Left hindlimb (tissue), 1 donor: Measurements from ENCODE around the gene RPL10.
A peak's percentile ranks its signal among the peaks of the same experiment; 100 is the strongest.

ENCODE experiments used
- DNase-seq: peaks from one replicate; pipeline ENCODE4 v3.0.0-alpha.2; 2018

RPL10 gene

GRCh38 chrX:154363706-154364439 lies 34.3 kb upstream of the RPL10 start:
- no peak for DNase-seq

- no peak for DNase-seq
Observed at GRCh38 chrX:154365052-154365600, 33.1 kb upstream of the RPL10 start.

DNA sequence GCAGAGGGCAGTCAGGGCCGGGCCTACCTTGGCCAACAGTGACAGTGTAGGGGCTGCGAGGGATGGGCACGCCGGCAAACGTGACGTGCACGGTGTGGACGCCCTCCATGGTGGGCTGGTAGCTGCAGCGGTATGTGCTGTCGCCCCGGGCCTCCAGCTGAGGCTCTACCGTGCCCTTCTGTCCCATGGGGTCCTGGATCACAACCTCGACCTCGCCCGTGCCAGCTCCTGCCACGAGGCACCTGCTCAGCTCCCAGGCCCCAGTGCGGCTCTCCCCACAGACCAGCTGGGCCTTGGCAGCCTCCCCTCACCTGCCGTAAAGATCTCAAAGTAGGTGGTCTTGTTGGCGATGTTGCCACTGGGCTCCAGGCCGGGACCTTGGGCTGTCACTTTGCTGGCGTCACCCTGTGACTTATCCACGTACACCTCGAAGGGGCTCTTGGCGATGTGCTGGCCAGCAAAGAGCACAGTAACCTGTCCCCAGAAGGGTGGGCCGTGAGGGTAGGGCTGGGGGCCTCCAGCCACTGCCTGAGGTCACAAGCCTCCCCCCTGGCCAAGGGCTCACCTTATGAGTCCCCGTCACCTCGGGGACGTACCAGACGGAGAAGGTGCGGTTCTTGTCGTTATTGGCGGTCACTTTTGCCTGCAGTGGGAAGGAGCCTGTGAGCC lies 32.0 kb upstream of the RPL10 start:
- no peak for DNase-seq

DNA sequence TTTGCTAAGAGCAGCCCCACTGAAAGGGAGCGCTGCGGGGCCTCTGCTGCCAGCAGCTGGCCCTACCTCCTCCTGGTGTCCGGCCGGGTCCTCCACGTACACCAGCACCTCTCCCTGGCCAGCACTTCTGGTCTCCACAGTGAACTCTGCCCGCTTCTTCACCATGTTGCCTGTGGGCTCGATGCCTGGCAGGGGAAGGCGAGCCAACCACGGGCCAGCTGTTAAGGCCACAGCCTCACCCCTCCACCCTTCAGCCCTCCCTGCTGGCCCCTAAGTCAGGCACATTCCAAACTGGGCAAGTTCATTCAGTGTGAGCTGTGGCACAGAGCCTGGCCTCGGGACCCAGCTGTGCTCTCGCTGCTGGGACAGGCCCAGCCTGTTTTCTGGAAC lies 31.5 kb upstream of the RPL10 start:
- no peak for DNase-seq

DNA sequence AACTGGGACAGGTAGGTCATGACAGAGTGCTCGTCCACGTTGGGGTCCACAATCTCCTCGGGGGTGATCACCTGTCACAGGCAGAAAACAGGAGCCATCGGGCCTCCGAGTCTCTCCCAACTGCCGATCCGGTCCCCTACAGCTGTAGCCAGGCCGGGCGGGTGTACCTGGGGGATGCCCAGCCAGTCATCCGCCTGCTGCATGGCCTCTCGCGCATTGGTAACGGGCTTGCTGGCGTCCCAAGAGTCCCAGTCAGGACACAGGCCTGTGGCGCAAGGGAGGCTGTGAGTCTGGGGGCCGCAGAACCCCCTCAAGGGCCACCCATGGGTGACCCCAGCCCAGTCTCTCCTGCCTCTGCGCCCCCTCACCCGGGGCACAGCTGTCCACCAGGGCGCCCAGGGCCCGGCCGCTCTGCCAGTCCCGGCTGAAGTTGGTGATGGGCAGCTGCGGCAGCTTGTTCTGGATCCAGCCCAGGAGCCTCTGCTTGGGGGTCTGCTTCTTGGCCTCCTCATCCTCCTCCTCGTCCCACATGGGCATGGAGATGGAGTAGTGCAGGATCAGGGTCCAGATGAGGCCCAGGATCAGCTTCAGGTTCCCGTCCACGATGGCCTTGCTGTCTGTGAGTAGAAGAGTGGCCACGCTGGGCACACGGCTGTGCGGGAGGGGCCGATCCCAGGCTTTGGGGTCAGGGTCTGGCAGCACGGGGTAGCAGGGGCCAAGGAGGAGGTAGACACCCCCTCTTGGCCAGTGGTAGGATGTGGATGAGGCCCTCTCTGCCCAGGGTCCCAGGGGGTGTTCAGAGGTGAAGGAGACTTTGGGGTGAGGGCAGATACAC lies 30.5 kb upstream of the RPL10 start:
- DNase-seq: no peak

DNA sequence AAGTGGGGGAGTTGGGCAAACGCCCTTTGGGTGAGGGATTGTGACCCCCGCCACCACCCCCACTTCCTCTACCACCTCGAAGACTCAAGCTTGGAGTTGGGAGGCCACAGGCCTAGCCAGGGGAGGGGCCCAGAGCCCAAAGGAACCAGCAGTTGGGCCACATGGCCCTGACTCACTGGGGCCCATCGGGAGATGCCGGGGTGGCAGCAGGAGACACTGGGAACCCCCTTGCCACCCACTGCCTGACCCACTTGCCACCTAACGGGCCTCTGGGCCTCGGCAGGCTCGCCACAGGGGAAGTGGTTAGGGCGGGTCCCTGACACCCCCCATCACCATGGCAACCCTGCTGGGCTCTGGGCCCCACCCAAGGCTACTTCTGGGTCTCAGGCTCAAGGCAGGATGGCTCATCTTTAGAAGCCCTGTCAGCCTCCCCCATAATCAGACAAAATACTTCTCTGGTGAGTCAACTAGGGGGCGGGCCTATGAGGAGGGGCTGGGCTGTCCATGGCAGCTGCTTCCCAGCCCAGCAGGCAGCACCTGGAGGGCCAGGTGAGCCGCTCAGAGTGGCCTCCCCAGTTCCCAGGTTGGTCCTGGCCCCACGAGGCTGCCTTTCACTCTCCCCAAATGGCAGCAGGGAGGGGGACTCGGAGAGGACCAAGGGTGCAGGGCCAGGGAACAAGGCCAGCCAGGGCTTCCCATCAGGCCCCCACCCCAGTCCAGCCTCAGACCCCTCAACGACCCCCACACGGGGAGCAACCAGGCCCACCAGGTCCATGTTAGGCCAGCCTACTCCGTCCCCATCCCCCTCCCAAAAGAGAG lies 29.3 kb upstream of the RPL10 start:
- DNase-seq: peak; percentile 76

DNA sequence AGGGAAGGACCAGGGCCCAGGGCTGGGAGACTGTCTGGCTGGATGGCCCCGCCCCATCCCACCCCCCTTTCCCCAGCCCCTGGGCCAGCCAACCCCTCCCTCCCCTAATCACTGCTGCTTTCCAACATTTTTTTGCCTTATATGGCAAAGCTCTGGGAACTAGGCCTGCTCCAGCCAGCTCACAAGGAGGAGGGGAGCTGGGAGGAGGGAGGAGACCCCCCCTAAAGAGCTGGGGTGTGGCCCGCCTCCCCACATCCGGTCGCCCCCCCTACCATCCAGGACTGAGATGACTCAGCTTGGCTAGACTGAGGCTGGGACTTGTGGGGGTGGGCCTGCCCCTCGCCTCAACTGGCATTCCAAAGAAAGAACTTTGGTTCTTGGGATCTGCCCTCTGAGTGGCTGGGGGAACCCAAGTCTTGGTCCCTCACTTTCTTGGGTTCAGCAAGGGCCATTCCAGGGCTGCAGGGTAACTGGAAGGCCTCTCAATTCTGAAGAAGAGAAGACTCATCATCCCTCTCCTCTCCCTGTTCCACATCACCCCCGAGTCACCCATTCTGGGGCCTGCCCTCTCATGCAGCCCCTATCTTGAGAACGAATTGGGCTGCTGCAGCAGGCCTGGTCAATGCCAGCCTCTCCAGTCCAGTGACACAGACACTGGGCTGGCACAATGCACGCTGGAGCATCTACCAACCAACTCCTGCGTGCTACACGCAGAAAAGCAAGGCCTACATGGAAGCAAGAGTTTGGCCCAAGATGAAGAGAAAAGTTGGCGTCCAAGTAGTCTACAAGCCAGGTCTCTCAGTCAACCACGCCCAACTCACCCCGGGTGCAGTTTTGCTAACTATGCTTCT lies 28.5 kb upstream of the RPL10 start:
- DNase-seq: peak; percentile 90

DNA sequence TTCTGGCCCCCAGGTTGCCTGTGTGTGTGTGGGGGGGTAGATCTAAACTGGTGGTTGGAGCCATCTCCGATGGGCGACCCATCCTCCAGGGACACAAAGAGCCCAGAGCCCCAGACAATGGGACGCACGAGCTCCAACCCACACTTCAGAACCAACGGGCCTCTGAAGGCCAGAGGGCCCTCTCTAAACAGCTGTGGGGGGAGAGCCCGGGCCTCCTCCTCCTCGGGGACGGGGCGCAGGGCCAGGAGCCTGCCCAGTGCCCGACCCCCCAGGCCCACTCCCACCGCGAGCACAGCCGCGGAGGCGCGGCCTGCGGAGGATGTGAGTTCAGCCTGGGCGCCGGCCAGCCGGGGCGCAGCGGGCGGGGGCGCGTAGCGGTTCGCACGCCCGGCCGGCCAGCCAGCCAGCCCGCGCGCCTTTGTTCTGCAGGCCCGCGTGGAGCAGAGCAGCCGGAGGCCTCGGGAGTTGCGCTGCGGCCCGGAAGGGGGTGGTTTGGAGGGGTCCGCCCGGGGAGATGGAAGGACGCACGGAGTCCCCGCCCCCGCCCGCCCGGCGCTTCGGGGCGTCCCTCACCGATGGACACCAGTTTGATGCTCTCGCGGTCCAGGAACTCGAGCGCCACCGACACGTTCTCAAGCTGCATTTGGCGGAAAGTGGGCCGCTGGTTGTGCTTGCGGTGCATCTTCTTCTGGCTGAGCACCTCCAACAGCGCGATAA lies 27.7 kb upstream of the RPL10 start:
- DNase-seq: peak; percentile 62

- DNase-seq: peak; percentile 94
Observed at GRCh38 chrX:154371017-154371788, 27.0 kb upstream of the RPL10 start.

DNA sequence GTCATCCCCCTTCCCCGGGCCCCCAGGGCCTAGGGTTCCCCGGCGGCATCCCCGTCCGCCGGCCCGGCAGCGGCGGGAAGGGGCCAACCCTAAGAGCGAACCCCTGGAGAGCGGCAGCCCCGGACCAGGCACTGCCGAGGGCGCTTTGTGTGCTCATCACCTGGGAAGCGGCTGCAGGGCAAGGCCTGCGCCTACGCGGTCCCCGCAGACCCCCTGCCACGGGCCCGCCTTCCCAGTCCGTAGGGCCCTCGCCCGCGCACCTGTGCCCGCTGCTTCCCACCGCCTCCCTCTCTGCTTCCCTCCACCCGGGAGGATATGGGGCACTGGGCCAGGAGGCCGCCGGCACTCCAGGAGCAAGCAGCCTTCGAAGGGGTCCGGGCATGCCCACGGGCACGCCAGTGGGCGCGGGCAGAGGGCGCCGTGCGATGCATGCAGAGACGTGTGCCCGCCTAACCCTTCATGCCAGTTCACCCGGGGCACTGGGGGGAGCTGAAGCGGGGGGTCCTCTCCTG lies 26.3 kb upstream of the RPL10 start:
- DNase-seq: no peak

- DNase-seq: no peak
Observed at GRCh38 chrX:154372612-154373022, 25.6 kb upstream of the RPL10 start.

DNA sequence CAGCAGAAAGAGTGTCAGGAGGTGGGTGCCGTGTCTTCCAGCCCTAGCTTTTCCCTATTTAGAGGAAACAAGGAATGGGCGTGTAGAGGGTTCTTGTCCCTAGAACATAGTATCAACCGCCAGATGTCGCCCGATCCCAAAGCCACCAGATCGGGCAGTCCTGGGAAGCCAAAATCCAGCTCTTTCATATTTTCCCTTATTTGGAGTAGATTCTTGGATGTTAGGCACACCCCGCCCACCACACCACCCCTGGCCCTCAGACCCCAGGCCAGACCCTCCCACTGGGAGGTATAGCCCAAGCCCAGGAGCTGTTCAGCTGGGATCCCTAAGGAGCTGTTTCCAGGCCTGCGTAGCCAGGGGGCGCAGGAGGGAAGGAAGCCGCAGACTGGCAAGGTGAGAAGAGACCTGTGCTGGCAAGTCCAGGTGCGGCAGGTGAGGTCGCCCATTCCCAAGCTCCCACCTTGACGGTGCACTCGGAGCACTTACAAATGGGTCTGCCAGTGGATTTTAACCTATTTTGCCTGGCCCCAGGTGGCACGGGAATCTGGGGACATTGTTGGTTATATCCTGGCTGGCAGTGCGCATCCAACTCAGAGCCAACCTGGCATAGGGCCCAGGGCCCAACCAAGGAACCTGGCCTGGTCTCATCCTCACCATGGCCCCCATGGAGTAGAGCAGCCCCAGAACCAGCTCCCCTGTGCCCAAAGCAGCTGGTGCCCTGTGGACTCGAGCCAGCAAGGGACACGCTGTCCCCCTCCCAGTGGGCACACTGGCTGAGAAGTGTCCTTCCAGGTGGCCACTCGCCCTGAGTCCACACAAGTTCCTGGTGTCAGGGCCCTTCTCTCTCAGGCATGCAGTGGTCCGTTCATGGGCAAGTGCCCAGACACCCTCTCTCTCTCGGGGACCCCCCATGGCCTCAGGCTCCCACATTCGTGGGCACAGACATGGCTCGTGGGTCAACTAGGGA lies 24.6 kb upstream of the RPL10 start:
- peak; percentile 82 for DNase-seq

GRCh38 chrX:154374313-154375155 lies 23.6 kb upstream of the RPL10 start, which contains the start of gene FLNA:
Gene FLNA (minus strand): TSS chrX:154374634. CDS start chrX:154371245, 3,389 bp downstream.
- DNase-seq: peak; percentile 51

DNA sequence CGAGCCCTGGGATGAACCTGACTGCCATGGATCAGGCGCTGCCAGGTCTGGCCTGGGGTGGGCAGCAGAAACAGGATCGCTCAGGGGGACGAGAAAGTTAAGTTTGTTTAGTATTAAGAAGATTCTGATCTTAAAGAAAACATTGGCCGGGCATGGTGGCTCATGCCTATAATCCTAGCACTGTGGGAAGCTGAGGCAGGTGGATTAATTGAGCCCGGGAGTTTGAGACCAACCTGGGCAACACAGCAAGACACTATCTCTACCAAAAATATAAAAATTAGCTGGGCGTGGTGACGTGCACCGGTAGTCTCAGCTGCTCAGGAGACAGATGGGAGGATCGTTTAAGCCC lies 23.0 kb upstream of the RPL10 start:
- no peak for DNase-seq

DNA sequence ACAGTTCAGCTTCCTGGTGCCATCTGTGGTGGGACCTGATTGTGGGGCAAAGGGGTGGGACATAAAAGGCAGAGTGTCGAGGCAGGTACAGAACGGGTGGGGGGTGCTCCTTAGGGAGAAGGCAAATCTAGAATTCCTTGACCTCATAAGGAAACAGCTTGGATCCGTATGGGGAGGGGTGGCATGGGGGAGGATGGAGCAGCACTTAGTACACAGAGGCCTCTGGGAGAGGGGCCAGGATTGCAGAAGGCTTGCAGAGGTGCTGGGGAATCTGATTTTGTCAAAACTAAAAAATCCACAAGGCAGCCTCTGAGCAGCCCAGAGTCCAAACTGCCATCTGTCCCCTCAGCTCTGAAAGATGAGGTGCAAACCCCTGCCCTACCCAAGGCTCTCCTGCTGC lies 21.4 kb upstream of the RPL10 start:
- no peak for DNase-seq

DNA sequence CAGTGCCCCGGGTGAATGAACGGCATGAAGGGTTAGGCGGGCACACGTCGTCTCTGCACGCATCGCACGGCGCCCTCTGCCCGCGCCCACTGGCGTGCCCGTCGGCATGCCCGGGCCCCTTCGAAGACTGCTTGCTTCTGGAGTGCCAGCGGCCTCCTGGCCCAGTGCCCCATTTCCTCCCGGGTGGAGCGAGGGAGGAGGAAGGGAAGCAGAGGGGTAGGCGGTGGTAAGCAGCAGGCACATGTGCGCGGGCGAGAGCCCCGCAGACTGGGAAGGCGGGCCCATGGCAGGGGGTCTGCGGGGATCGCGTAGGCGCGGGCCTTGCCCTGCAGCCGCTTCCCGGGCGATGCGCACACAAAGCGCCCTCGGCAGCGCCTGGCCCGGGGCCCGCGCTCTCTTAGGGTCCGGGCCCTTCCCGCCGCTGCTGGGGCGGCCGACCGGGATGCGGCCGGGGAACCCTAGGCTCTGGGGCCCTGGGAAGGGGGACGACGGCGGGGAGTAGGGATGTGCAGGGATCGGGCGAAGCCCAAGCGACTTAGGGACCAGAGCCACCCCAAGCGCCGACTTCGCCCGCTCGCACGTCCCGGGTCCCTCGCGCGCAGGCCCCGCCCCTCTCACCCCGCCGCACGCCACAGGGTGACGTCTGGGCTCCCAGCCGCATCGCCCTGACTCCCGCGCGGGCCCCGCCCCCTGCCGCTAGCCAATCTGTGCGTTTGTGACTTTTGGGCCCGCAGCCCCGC lies 19.9 kb upstream of the RPL10 start:
- DNase-seq: peak; percentile 67
